H9 (cell line): Measurements from ENCODE around the gene CFP. TPM values are rescaled to one million over a fixed set of nuclear protein-coding genes. Genes with fewer than 3 reads are reported as not detected.

ENCODE experiments used
- DNase-seq: peaks from one replicate; pipeline ENCODE4 v3.0.0-alpha.2; 2017
- H2AFZ ChIP-seq: one replicate; pipeline ENCODE4 v1.6.1; 2013; ENCODE audit warnings: mild to moderate bottlenecking, low read length, control low read depth, moderate library complexity
- H2AK5ac ChIP-seq: 2 replicates; pipeline ENCODE4 v1.6.1; 2013; ENCODE audit warnings: low read length, control low read depth, mixed read lengths; ENCODE audit not compliant: insufficient read length
- H2BK120ac ChIP-seq: one replicate; pipeline ENCODE4 v1.6.1; 2013; ENCODE audit warnings: low read depth, mild to moderate bottlenecking, low read length, control low read depth, inconsistent platforms; ENCODE audit not compliant: poor library complexity, severe bottlenecking
- H2BK12ac ChIP-seq: 2 replicates; pipeline ENCODE4 v1.6.1; 2013; ENCODE audit warnings: low read length, control low read depth, mixed read lengths, low read depth; ENCODE audit not compliant: insufficient read length
- H2BK15ac ChIP-seq: 2 replicates; pipeline ENCODE4 v1.6.1; 2013; ENCODE audit warnings: low read depth, low read length, control low read depth
- H2BK20ac ChIP-seq: one replicate; pipeline ENCODE4 v1.6.1; 2013; ENCODE audit warnings: low read depth, mild to moderate bottlenecking, low read length, control low read depth, inconsistent platforms; ENCODE audit not compliant: poor library complexity, severe bottlenecking
- H2BK5ac ChIP-seq: 2 replicates; pipeline ENCODE4 v1.6.1; 2013; ENCODE audit warnings: low read length, control low read depth, mixed read lengths; ENCODE audit not compliant: insufficient read length
- H3K14ac ChIP-seq: 2 replicates; pipeline ENCODE4 v1.6.1; 2013; ENCODE audit warnings: low read length, control low read depth; ENCODE audit not compliant: insufficient read depth
- H3K18ac ChIP-seq: 2 replicates; pipeline ENCODE4 v1.6.1; 2013; ENCODE audit warnings: low read depth, mild to moderate bottlenecking, mixed read lengths, low read length, control low read depth; ENCODE audit not compliant: insufficient read length
- H3K23ac ChIP-seq: 2 replicates; pipeline ENCODE4 v1.6.1; 2013; ENCODE audit warnings: low read length, control low read depth, mixed read lengths, low read depth; ENCODE audit not compliant: insufficient read length
- H3K23me2 ChIP-seq: 2 replicates; pipeline ENCODE4 v1.6.1; 2013; ENCODE audit warnings: low read depth, mild to moderate bottlenecking, mixed read lengths, low read length, control low read depth; ENCODE audit not compliant: insufficient read length, poor library complexity, severe bottlenecking
- H3K27ac ChIP-seq: 2 replicates; pipeline ENCODE4 v1.5.1; 2013; ENCODE audit warnings: low read length, control low read depth, mixed read lengths, low read depth; ENCODE audit not compliant: insufficient read length
- H3K27me3 ChIP-seq: 2 replicates; pipeline ENCODE4 v1.6.1; 2013; ENCODE audit warnings: low read length, control low read depth, inconsistent platforms; ENCODE audit not compliant: insufficient read depth
- H3K4ac ChIP-seq: 2 replicates; pipeline ENCODE4 v1.6.1; 2013; ENCODE audit warnings: low read depth, mild to moderate bottlenecking, control low read depth, inconsistent platforms, low read length, moderate library complexity
- H3K4me1 ChIP-seq: 2 replicates; pipeline ENCODE4 v1.6.1; 2013; ENCODE audit warnings: low read length, control low read depth, inconsistent platforms; ENCODE audit not compliant: insufficient read depth
- H3K4me2 ChIP-seq: 2 replicates; pipeline ENCODE4 v1.6.1; 2013; ENCODE audit warnings: low read length, control low read depth, mixed read lengths; ENCODE audit not compliant: insufficient read length, insufficient read depth
- H3K56ac ChIP-seq: 2 replicates; pipeline ENCODE4 v1.6.1; 2013; ENCODE audit warnings: low read depth, mild to moderate bottlenecking, mixed read lengths, low read length, control low read depth; ENCODE audit not compliant: insufficient read length
- H3K79me1 ChIP-seq: 2 replicates; pipeline ENCODE4 v1.6.1; 2013; ENCODE audit warnings: low read depth, mild to moderate bottlenecking, moderate library complexity, low read length, control low read depth, inconsistent platforms; ENCODE audit not compliant: insufficient read depth, poor library complexity, severe bottlenecking
- H3K79me2 ChIP-seq: 2 replicates; pipeline ENCODE4 v1.6.1; 2013; ENCODE audit warnings: low read length, control low read depth, inconsistent platforms; ENCODE audit not compliant: insufficient read depth
- H3K9ac ChIP-seq: 2 replicates; pipeline ENCODE4 v1.6.1; 2013; ENCODE audit warnings: low read length, control low read depth, mixed read lengths; ENCODE audit not compliant: insufficient read length; ENCODE audit errors: extremely low read depth
- H3K9me3 ChIP-seq: one replicate; pipeline ENCODE4 v1.6.1; 2013; ENCODE audit warnings: low read depth, low read length, inconsistent platforms; ENCODE audit not compliant: control insufficient read depth
- H3T11ph ChIP-seq: one replicate; pipeline ENCODE4 v1.6.1; 2013; ENCODE audit warnings: mild to moderate bottlenecking, low read length, control low read depth, inconsistent platforms
- H4K20me1 ChIP-seq: one replicate; pipeline ENCODE4 v1.6.1; 2013; ENCODE audit not compliant: control insufficient read depth, insufficient read length, insufficient read depth
- H4K5ac ChIP-seq: 2 replicates; pipeline ENCODE4 v1.6.1; 2013; ENCODE audit warnings: low read depth, mild to moderate bottlenecking, mixed read lengths, low read length, control low read depth; ENCODE audit not compliant: insufficient read length
- H4K8ac ChIP-seq: replicated peaks from 2 replicates; pipeline ENCODE4 v1.6.1; 2013; ENCODE audit warnings: low read length, control low read depth, mixed read lengths, low read depth; ENCODE audit not compliant: insufficient read length
- H4K91ac ChIP-seq: 2 replicates; pipeline ENCODE4 v1.6.1; 2013; ENCODE audit warnings: low read depth, mild to moderate bottlenecking, moderate library complexity, mixed read lengths, low read length, control low read depth; ENCODE audit not compliant: insufficient read length
- H3K27ac Mint-ChIP-seq, 3 experiments: 2 replicates in 2 of 3; 3 replicates in 1 of 3; pipeline ENCODE4 v1.8.0; 2020 to 2021; ENCODE audit warnings: mixed read lengths in 3 of 3, mild to moderate bottlenecking in 1 of 3, moderate library complexity in 1 of 3
- H3K27me3 Mint-ChIP-seq: 2 replicates; pipeline ENCODE4 v1.8.0; 2021; ENCODE audit warnings: low read depth, mild to moderate bottlenecking, moderate library complexity, mixed read lengths
- H3K36me3 Mint-ChIP-seq, 3 experiments: 2 replicates in 2 of 3; 3 replicates in 1 of 3; pipeline ENCODE4 v1.8.0; 2020 to 2021; ENCODE audit warnings: low read depth in 3 of 3, mixed read lengths in 3 of 3; ENCODE audit not compliant: insufficient read depth in 1 of 3
- H3K4me1 Mint-ChIP-seq, 2 experiments: 2 replicates each; pipeline ENCODE4 v1.8.0; 2020; ENCODE audit warnings: mixed read lengths in 2 of 2
- H3K4me3 Mint-ChIP-seq, 2 experiments: 2 replicates in 1 of 2; 3 replicates in 1 of 2; pipeline ENCODE4 v1.8.0; 2020 to 2021; ENCODE audit warnings: mild to moderate bottlenecking in 2 of 2, mixed read lengths in 2 of 2, moderate library complexity in 1 of 2
- H3K9me3 Mint-ChIP-seq, 2 experiments: 2 replicates in 1 of 2; 3 replicates in 1 of 2; pipeline ENCODE4 v1.8.0; 2020; ENCODE audit warnings: mild to moderate bottlenecking in 2 of 2, mixed read lengths in 2 of 2, moderate library complexity in 1 of 2
- WGBS: extraction: QIAGEN DNeasy Blood & Tissue Kit; methylation state at CpG from one replicate; pipeline ENCODE4 v1.1.7; 2013; ENCODE audit warnings: missing lambda C conversion rate, low lambda C conversion rate, mixed read lengths; ENCODE audit not compliant: insufficient read length; ENCODE audit errors: extremely low coverage; 5-methylcytosine and 5-hydroxymethylcytosine counted together
- total RNA-seq: library from RNA; stranded (reverse); gene quantifications from 2 replicates; pipeline ENCODE4 v1.2.1, GENCODE V29; 2021
- TF ChIP-seq, protein P1 (sequence below): fragments of 200-600 bp; sonication (generic); conservative IDR thresholded peaks from 3 replicates; pipeline ENCODE4 v1.8.0; 2021; ENCODE audit warnings: antibody characterized with exemption, mild to moderate bottlenecking

CFP gene
- total RNA-seq, 1 experiment from 2014 or later = 2.3 TPM

GRCh38 chrX:47648376-47648775, 18.6 kb upstream of the CFP start:
- WGBS = no CpG with 5 or more reads among the region's 2 CpGs

More at GRCh38 chrX:47648376-47648775, 18.6 kb upstream of the CFP start:
- Histone ChIP-seq H3K9ac (no peak overlapping the region), H3K14ac (no peak overlapping the region), H4K5ac (no peak overlapping the region), H3K4ac (no peak overlapping the region), H2BK15ac (no peak overlapping the region), H3K18ac (no peak overlapping the region), H2BK120ac (no peak overlapping the region), H3K23me2 (no peaks in the 10 kb centered on the region), H4K8ac (no peak overlapping the region), H3K23ac (no peak overlapping the region), H3K79me1 (peaks cover 2% of the 10 kb centered on the region), H3K4me1 (no peaks in the 10 kb centered on the region; the same call in 1 of the 2 replicates), H3K4me2 (no peak overlapping the region), H3K56ac (no peak overlapping the region), H2BK12ac (no peak overlapping the region), H3T11ph (no peak overlapping the region), H3K27ac (no peak overlapping the region), H2AFZ (no peak overlapping the region), H2BK5ac (no peak overlapping the region), H3K79me2 (no peaks in the 10 kb centered on the region), H4K91ac (no peak overlapping the region), H3K27me3 (no peaks in the 10 kb centered on the region), H4K20me1 (no peaks in the 10 kb centered on the region), H2AK5ac (no peak overlapping the region), H3K9me3 (peaks cover 59% of the 10 kb centered on the region), H2BK20ac (no peak overlapping the region)
- H3K9me3 Mint-ChIP-seq = peaks cover 81 to 85% of the 10 kb centered on the region in 2 experiments
- H3K4me1 Mint-ChIP-seq = peaks cover 23 to 26% of the 10 kb centered on the region in 2 experiments
- peak overlapping the region; percentile 30 to 37; a peak in 3 of 5 replicates for H3K4me3 Mint-ChIP-seq
- H3K27me3 Mint-ChIP-seq = no peaks in the 10 kb centered on the region; the same call in 1 of the 2 replicates
- H3K36me3 Mint-ChIP-seq = peaks cover 32 to 59% (median 38%) of the 10 kb centered on the region in 3 experiments
- no peak overlapping the region for H3K27ac Mint-ChIP-seq
- TF ChIP-seq, protein P1, sequence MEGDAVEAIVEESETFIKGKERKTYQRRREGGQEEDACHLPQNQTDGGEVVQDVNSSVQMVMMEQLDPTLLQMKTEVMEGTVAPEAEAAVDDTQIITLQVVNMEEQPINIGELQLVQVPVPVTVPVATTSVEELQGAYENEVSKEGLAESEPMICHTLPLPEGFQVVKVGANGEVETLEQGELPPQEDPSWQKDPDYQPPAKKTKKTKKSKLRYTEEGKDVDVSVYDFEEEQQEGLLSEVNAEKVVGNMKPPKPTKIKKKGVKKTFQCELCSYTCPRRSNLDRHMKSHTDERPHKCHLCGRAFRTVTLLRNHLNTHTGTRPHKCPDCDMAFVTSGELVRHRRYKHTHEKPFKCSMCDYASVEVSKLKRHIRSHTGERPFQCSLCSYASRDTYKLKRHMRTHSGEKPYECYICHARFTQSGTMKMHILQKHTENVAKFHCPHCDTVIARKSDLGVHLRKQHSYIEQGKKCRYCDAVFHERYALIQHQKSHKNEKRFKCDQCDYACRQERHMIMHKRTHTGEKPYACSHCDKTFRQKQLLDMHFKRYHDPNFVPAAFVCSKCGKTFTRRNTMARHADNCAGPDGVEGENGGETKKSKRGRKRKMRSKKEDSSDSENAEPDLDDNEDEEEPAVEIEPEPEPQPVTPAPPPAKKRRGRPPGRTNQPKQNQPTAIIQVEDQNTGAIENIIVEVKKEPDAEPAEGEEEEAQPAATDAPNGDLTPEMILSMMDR = no peak
- no peak for DNase-seq
